HepG2 (cell line): ENCODE results near the gene CDC34. TPM values are rescaled to one million over a fixed set of nuclear protein-coding genes. Genes with fewer than 3 reads are reported as not detected.

Experiments
- ATF5 ChIP-seq: sonication (generic); formaldehyde crosslinking; IDR thresholded peaks from 2 replicates; pipeline ENCODE4 v1.4.0; 2020; ENCODE audit warnings: mild to moderate bottlenecking, low read depth, missing genetic modification reagents
- HNRNPL ChIP-seq: fragments of 200-400 bp; formaldehyde crosslinking; IDR thresholded peaks from 2 replicates; pipeline ENCODE4 v1.6.1; 2017; ENCODE audit warnings: mild to moderate bottlenecking, low read depth, low read length
- JARID2 ChIP-seq: sonication (generic); formaldehyde crosslinking; IDR thresholded peaks from 2 replicates; pipeline ENCODE4 v1.8.1; 2023; ENCODE audit warnings: missing genetic modification reagents, inconsistent platforms; ENCODE audit not compliant: insufficient replicate concordance
- NR2F1 ChIP-seq, 2 experiments: fragments of 450-650 bp in 1 of 2; formaldehyde crosslinking in 1 of 2; IDR thresholded peaks; 2 replicates each; pipeline versions ENCODE4 v1.5.0 to v1.6.1; 2016 to 2020; ENCODE audit warnings: mild to moderate bottlenecking in 1 of 2, missing compliant biosample characterization in 1 of 2, missing genetic modification reagents in 1 of 2, moderate library complexity in 1 of 2
- PAX8 ChIP-seq: sonication (generic); formaldehyde crosslinking; IDR thresholded peaks from 2 replicates; pipeline ENCODE4 v1.8.0; 2022; ENCODE audit warnings: mild to moderate bottlenecking, missing genetic modification reagents, borderline replicate concordance
- SKIL ChIP-seq: sonication (generic); formaldehyde crosslinking; IDR thresholded peaks from 2 replicates; pipeline ENCODE4 v1.8.0; 2022; ENCODE audit warnings: missing genetic modification reagents, mild to moderate bottlenecking, moderate library complexity, borderline replicate concordance
- THRA ChIP-seq: sonication (generic); formaldehyde crosslinking; IDR thresholded peaks from 2 replicates; pipeline ENCODE4 v1.4.0; 2020; ENCODE audit warnings: missing genetic modification reagents, borderline replicate concordance
- ZBTB26 ChIP-seq: IDR thresholded peaks from 2 replicates; pipeline ENCODE4 v1.6.1; 2016; ENCODE audit warnings: missing compliant biosample characterization, missing genetic modification reagents, borderline replicate concordance
- ZFP36L2 ChIP-seq: sonication (generic); formaldehyde crosslinking; IDR thresholded peaks from 2 replicates; pipeline ENCODE4 v1.4.0; 2020; ENCODE audit warnings: missing genetic modification reagents
- ZHX2 ChIP-seq, 2 experiments: sonication (generic) in 1 of 2; formaldehyde crosslinking in 1 of 2; IDR thresholded peaks; 2 replicates each; pipeline versions ENCODE4 v1.6.1 to v1.9.0; 2014 to 2022; ENCODE audit warnings: antibody characterized with exemption in 1 of 2, borderline replicate concordance in 1 of 2, inconsistent platforms in 1 of 2, low read depth in 1 of 2, missing genetic modification reagents in 1 of 2
- ZNF441 ChIP-seq: sonication (generic); formaldehyde crosslinking; IDR thresholded peaks from 2 replicates; pipeline ENCODE4 v1.7.0; 2021; ENCODE audit warnings: missing genetic modification reagents, borderline replicate concordance
- ZNF501 ChIP-seq: sonication (generic); formaldehyde crosslinking; IDR thresholded peaks from 2 replicates; pipeline ENCODE4 v1.5.1; 2020; ENCODE audit warnings: mild to moderate bottlenecking, moderate library complexity, missing genetic modification reagents
- ZNF720 ChIP-seq: sonication (generic); formaldehyde crosslinking; IDR thresholded peaks from 2 replicates; pipeline ENCODE4 v1.4.0; 2020; ENCODE audit warnings: missing genetic modification reagents
- ZNF839 ChIP-seq: sonication (generic); formaldehyde crosslinking; IDR thresholded peaks from 2 replicates; pipeline ENCODE4 v1.4.0; 2020; ENCODE audit warnings: missing genetic modification reagents, mild to moderate bottlenecking, borderline replicate concordance
- polyA plus RNA-seq, 8 experiments: library from polyadenylated mRNA; depleted of rRNA in 3 of 8; stranded (reverse) in 7 of 8; unstranded in 1 of 8; fragments of >200 nt; fragmentation: Illumina TruSeq in 4 of 8; extraction: Trizol in 4 of 8; gene quantifications; 2 replicates each; pipeline versions ENCODE4 v1.2.1 to v1.2.3, GENCODE V29; 2011 to 2016; ENCODE audit warnings: low read depth in 4 of 8, missing spikeins in 1 of 8, mixed read lengths in 1 of 8; ENCODE audit not compliant: insufficient read depth in 1 of 8
- total RNA-seq, 5 experiments: library from RNA; depleted of rRNA; stranded (reverse); fragments of >200 nt; fragmentation: Illumina TruSeq; extraction: Trizol; gene quantifications; 2 replicates each; pipeline ENCODE4 v1.2.3, GENCODE V29; 2016; ENCODE audit warnings: low read depth in 1 of 5

Gene CDC34
- total and polyA plus RNA-seq, 2 of the 13 experiments (the other 11 are each of a cell fraction or from before 2014, with no cell fraction given): 138 to 150 TPM

GRCh38 chr19:506404-507285, 24.9 kb upstream of the CDC34 start (continued):
- TF ChIP-seq ZBTB26 (CRISPR knock-in tag): peak; percentile 47; the same call in 1 of the 2 replicates
- TF ChIP-seq NR2F1 (CRISPR knock-in tag; IDR thresholded peaks at IDR 0.05): no peak
- TF ChIP-seq HNRNPL: peak; percentile 95
- TF ChIP-seq ZNF839: no peak
- TF ChIP-seq JARID2 (CRISPR knock-in tag): peak; percentile 70
- no peak; the same call in 1 of the 2 replicates for TF ChIP-seq THRA (CRISPR knock-in tag)
- TF ChIP-seq ZNF441 (CRISPR knock-in tag): 0 out of 2 replicates have a peak, but pooled peaks have one; percentile 35
- no peak for TF ChIP-seq ZFP36L2 (CRISPR knock-in tag)
- TF ChIP-seq ZNF501 (CRISPR knock-in tag): no peak
- TF ChIP-seq ZHX2 (IDR thresholded peaks at IDR 0.05; ENCODE audit: low read depth): no peak
- TF ChIP-seq ZHX2 (CRISPR knock-in tag; IDR thresholded peaks at IDR 0.05; ENCODE audit: borderline replicate concordance): no peak
- TF ChIP-seq PAX8 (CRISPR knock-in tag): no peak
- no peak for TF ChIP-seq ZNF720 (CRISPR knock-in tag)
- no peak; the same call in 1 of the 2 replicates for TF ChIP-seq ATF5 (CRISPR knock-in tag)
- no peak for TF ChIP-seq SKIL (CRISPR knock-in tag)
